Endothelial cell (in vitro differentiated cells): Measurements from ENCODE around the gene RNF224. TPM values are rescaled to one million over a fixed set of nuclear protein-coding genes. Genes with fewer than 3 reads are reported as not detected.

ENCODE experiments used
- DNase-seq: peaks from one replicate; pipeline ENCODE4 v3.0.0; 2021; ENCODE audit warnings: low spot score
- H3K27ac Mint-ChIP-seq: one replicate; pipeline ENCODE4 v1.8.0; 2021; ENCODE audit warnings: mixed read lengths, inconsistent platforms; ENCODE audit not compliant: unreplicated experiment
- H3K27me3 Mint-ChIP-seq: one replicate; pipeline ENCODE4 v1.8.0; 2021; ENCODE audit warnings: mild to moderate bottlenecking, moderate library complexity, mixed read lengths, inconsistent platforms; ENCODE audit not compliant: unreplicated experiment
- H3K36me3 Mint-ChIP-seq: one replicate; pipeline ENCODE4 v1.8.0; 2021; ENCODE audit warnings: mild to moderate bottlenecking, low read depth, mixed read lengths, inconsistent platforms; ENCODE audit not compliant: unreplicated experiment
- H3K4me1 Mint-ChIP-seq: one replicate; pipeline ENCODE4 v1.8.0; 2021; ENCODE audit warnings: mild to moderate bottlenecking, mixed read lengths, inconsistent platforms; ENCODE audit not compliant: unreplicated experiment
- H3K4me3 Mint-ChIP-seq: one replicate; pipeline ENCODE4 v1.8.0; 2021; ENCODE audit warnings: mild to moderate bottlenecking, mixed read lengths, inconsistent platforms; ENCODE audit not compliant: unreplicated experiment
- H3K9me3 Mint-ChIP-seq: one replicate; pipeline ENCODE4 v1.8.0; 2021; ENCODE audit warnings: mixed read lengths, inconsistent platforms; ENCODE audit not compliant: unreplicated experiment
- CTCF ChIP-seq: fragments of 200-600 bp; sonication (generic); IDR thresholded peaks from one replicate; pipeline ENCODE4 v1.5.0; 2021; ENCODE audit warnings: antibody characterized with exemption; ENCODE audit not compliant: unreplicated experiment
- total RNA-seq: library from RNA; stranded (reverse); fragmentation: NEBNext Ultra II Directional; extraction: Animal tissue kit (Norgen Biotek cat#: 25700); gene quantifications from one replicate; pipeline ENCODE4 v1.2.1, GENCODE V29; 2021; ENCODE audit not compliant: unreplicated experiment

Gene RNF224
- total RNA-seq, 1 donor from 2014 or later, result not detected

- no peak overlapping the region for H3K27ac Mint-ChIP-seq
Observed at GRCh38 chr9:137243626-137244485, 16.6 kb downstream of the RNF224 start.

GRCh38 chr9:137244486-137245449 is 17.5 kb downstream of the RNF224 start:
- DNase-seq, result no peak
- no peak overlapping the region for H3K27ac Mint-ChIP-seq
- H3K4me3 Mint-ChIP-seq, result no peak overlapping the region
- H3K9me3 Mint-ChIP-seq, result no peaks in the 10 kb centered on the region
- peaks cover 8% of the 10 kb centered on the region for H3K36me3 Mint-ChIP-seq
- peaks cover 27% of the 10 kb centered on the region for H3K4me1 Mint-ChIP-seq
- no peak for TF ChIP-seq CTCF
- peaks cover 14% of the 10 kb centered on the region for H3K27me3 Mint-ChIP-seq

More at GRCh38 chr9:137243626-137244485, 16.6 kb downstream of the RNF224 start:
- Mint-ChIP-seq H3K9me3 (no peaks in the 10 kb centered on the region), H3K4me1 (peaks cover 27% of the 10 kb centered on the region), H3K4me3 (no peak overlapping the region), H3K27me3 (peaks cover 16% of the 10 kb centered on the region), H3K36me3 (peaks cover 11% of the 10 kb centered on the region)
- no peak for TF ChIP-seq CTCF
- DNase-seq, result no peak

- no peak for DNase-seq
- no peak for TF ChIP-seq CTCF
- peaks cover 8% of the 10 kb centered on the region for H3K36me3 Mint-ChIP-seq
- H3K27ac Mint-ChIP-seq, result no peak overlapping the region
- H3K4me3 Mint-ChIP-seq, result no peak overlapping the region
- H3K9me3 Mint-ChIP-seq, result no peaks in the 10 kb centered on the region
- peaks cover 27% of the 10 kb centered on the region for H3K4me1 Mint-ChIP-seq
- H3K27me3 Mint-ChIP-seq, result peaks cover 14% of the 10 kb centered on the region
Observed at GRCh38 chr9:137245450-137246421, 18.4 kb downstream of the RNF224 start.

- Mint-ChIP-seq H3K9me3 (no peaks in the 10 kb centered on the region), H3K4me1 (peaks cover 20% of the 10 kb centered on the region), H3K4me3 (no peak overlapping the region), H3K27me3 (peaks cover 8% of the 10 kb centered on the region), H3K27ac (no peak overlapping the region), H3K36me3 (peaks cover 6% of the 10 kb centered on the region)
- no peak for TF ChIP-seq CTCF
- no peak for DNase-seq
Observed at GRCh38 chr9:137247135-137247915, 20.0 kb downstream of the RNF224 start.
